Spinal cord (tissue), 10 donors: ENCODE data around the gene ASCL5. TPM values are rescaled to one million over a fixed set of nuclear protein-coding genes. Genes with fewer than 3 reads are reported as not detected.

Source experiments
- DNase-seq, 6 donors: peaks; one replicate each; pipeline versions ENCODE4 v3.0.0 to v3.0.0-alpha.2; 2013 to 2015; ENCODE audit warnings: low spot score in 6 of 6, low read depth in 4 of 6
- H3K27ac ChIP-seq: one replicate; pipeline ENCODE4 v1.5.1; 2013; ENCODE audit warnings: low read depth, low read length, control low read depth
- H3K27me3 ChIP-seq: one replicate; pipeline ENCODE4 v1.6.1; 2013; ENCODE audit warnings: low read length; ENCODE audit not compliant: control insufficient read depth, insufficient read depth
- H3K36me3 ChIP-seq: one replicate; pipeline ENCODE4 v1.6.1; 2013; ENCODE audit warnings: low read length; ENCODE audit not compliant: control insufficient read depth, insufficient read depth
- H3K4me1 ChIP-seq: one replicate; pipeline ENCODE4 v1.6.1; 2013; ENCODE audit warnings: low read length; ENCODE audit not compliant: control insufficient read depth, insufficient read depth
- H3K4me3 ChIP-seq: one replicate; pipeline ENCODE4 v1.5.1; 2013; ENCODE audit warnings: low read depth, low read length, control low read depth
- H3K9me3 ChIP-seq: one replicate; pipeline ENCODE4 v1.6.1; 2013; ENCODE audit warnings: low read length; ENCODE audit not compliant: control insufficient read depth, insufficient read depth
- WGBS: methylation state at CpG from one replicate; pipeline ENCODE4 v1.1.5; 2013; ENCODE audit warnings: missing lambda C conversion rate; ENCODE audit not compliant: insufficient coverage; 5-methylcytosine and 5-hydroxymethylcytosine counted together
- polyA plus RNA-seq, 2 donors: library from polyadenylated mRNA; unstranded; fragments of 120-200 nt; gene quantifications; one replicate each; pipeline ENCODE4 v1.2.1, GENCODE V29; 2013; ENCODE audit not compliant: insufficient read length in 2 of 2
- total RNA-seq, 2 donors: library from RNA; depleted of rRNA in 1 of 2; stranded (reverse); fragments of 120-200 nt in 1 of 2; fragments of >200 nt in 1 of 2; gene quantifications; one replicate each; pipeline versions ENCODE4 v1.2.3 to v1.2.4, GENCODE V29; 2013 to 2014
- donor health status: healthy.

Gene ASCL5
- total and polyA plus RNA-seq, 4 donors, result 0.17 to 1.3 (median 0.95) TPM; not detected in 1

DNA sequence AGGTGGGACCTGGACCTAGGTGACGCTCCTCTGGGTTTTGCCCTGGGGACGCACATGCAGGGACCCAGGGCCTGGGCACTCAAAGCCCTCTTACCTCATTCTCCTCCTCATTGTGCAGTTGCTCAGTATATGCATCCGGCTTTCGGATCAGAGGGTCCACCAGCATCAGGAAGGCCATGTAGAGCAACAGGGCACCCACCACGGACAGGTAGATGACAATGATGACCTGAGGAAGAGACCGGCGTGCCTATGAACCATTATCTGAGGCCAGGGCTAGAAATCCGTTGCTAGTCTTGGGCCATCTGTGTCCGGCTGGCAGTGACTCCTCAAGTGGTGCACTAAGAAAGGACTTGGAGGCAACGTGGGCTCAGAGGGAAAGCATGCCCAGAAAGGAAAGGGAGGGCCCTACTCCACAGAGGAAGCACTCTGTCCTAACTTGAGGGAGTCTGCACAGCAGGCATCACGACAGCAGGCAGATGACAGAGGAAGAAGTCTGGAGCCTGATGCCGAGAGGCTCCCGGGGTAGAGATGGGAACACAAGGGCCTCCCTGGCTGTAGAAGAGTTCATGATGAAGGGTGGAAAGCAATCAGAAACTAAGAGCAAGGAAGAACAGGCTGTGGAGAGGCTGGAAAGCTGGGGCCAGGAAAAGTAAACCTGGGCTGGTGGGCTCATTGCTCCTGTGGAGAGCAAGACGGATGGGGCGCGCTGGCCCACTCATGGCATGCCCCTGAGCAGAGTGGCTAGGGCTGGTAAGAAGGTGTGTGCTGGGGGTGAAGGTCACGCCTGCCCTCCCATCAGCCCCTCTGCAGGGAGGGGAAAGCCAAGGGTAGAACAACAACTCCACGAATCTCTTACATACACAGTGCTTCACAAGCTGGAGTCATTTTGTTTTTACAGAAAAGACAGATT is 17.0 kb upstream of the ASCL5 start:
- no peaks in the 10 kb centered on the region for H3K9me3 ChIP-seq
- 94% methylated on average over 12 of the region's 18 CpGs for WGBS
- no peak overlapping the region for H3K27ac ChIP-seq
- H3K4me1 ChIP-seq, result peaks cover 9% of the 10 kb centered on the region
- no peak for DNase-seq
- H3K27me3 ChIP-seq, result no peaks in the 10 kb centered on the region
- no peak overlapping the region for H3K4me3 ChIP-seq
- H3K36me3 ChIP-seq, result peaks cover 95% of the 10 kb centered on the region

DNA sequence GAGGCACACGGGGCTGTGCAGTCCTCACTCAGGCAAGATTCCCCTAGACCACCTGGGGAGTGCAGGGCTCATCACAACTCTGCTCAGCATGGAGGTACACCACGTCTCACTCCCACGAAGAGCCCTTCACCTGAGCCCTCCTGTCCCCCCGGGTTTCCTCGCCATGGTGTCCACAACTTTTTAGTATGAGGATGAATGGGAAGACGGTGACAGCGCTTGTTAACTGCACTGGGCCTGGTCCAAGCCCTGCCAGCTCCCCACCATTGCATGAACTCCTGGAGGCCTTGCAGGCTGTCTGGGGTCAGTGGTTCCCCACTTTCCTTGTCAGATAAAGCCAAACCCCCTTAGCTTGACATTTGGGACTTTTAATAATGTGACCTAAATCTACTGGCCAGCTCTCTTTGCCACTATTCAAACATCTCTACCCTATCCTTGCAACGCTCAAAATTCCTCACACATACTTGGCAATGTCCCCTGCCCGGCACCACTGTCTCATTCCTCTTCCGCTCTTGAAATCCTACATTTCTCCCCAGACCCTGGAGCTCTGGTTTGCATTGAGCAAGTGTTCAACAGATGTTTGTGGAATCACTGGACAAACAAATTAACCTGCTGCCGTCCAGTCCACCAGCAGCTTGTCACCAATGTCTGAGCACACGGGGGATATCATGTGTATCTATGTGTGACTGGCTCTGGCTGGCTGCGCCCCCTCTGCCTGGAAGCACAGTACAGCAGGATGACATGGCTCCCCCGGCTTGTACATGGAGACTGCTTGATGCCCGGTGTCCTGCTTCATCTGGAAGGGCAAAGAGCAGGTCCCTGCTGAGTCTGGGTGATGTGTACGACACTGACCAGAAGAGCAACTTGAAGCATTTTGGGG is 16.1 kb upstream of the ASCL5 start:
- Histone ChIP-seq H3K4me3 (no peak overlapping the region), H3K36me3 (peaks cover 93% of the 10 kb centered on the region), H3K27ac (no peak overlapping the region), H3K9me3 (no peaks in the 10 kb centered on the region), H3K27me3 (no peaks in the 10 kb centered on the region), H3K4me1 (peaks cover 13% of the 10 kb centered on the region)
- no peak for DNase-seq
- WGBS, result 81% methylated on average over 15 of the region's 16 CpGs

DNA sequence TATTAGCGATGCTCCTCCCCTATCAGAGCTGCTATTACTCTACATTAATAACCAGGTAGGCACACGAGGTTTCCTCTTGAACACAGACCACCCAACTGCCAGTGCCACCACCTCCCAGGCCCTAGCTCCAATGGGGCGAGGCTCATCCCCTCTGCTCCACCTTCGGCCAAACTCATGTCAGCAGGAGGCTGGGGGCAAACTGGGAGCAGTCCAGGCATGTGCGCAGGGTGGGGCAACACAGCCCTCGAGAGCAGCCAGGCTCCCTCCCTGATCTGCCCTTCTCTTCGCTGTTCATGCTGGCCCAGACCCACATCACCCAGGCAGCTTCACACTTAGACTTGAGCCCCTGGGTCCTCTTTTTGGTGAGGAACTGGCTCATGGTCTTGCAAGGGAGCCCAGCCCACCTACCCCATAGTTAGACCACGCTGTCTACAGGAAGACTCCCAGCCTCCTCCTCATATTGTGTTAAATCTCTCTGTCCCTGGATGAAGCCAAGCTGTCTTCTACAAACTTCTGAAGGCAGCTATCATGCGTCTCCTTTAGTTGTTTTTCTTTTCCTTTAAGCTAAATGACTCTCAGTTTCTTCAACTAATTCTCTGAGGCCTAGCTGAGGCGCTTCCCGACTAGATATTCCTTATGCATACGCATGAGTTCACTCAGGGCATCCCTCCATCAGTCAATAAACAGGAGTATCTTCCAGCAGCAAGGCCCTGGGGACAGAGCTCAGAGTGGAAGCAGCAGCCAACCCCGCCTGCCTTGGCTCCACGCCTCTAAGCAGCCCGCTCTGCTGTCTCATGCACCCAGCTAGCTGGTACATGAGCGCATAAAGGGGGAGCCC is 15.2 kb upstream of the ASCL5 start:
- 86% methylated on average over 16 of the region's 16 CpGs for WGBS
- Histone ChIP-seq H3K27ac (no peak overlapping the region), H3K4me1 (peaks cover 19% of the 10 kb centered on the region), H3K36me3 (peaks cover 90% of the 10 kb centered on the region), H3K9me3 (no peaks in the 10 kb centered on the region), H3K27me3 (no peaks in the 10 kb centered on the region), H3K4me3 (no peak overlapping the region)
- DNase-seq, result no peak

DNA sequence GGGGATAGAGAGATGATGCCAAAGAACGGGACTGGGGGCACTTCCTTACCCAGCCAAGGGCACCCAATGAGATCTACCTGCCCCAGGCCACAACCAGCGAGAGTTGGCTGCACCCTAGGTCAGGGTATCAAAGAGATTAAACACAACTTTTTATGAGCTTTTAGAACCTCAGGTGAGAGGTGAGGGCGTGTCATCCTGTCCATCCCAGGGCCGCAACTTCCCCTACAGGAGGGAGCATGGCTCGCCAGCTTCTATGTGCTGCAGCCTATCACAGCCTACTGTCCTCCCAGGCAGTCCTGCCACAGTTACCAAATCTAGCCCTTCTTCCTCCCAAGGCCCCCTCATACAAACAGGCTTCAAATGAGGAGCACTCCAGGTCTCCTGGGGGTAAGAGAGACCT is 14.4 kb upstream of the ASCL5 start:
- Histone ChIP-seq H3K36me3 (peaks cover 90% of the 10 kb centered on the region), H3K4me1 (peaks cover 26% of the 10 kb centered on the region), H3K27ac (no peak overlapping the region), H3K9me3 (no peaks in the 10 kb centered on the region), H3K4me3 (no peak overlapping the region), H3K27me3 (no peaks in the 10 kb centered on the region)
- DNase-seq, result no peak
- 92% methylated on average over 4 of the region's 5 CpGs for WGBS

DNA sequence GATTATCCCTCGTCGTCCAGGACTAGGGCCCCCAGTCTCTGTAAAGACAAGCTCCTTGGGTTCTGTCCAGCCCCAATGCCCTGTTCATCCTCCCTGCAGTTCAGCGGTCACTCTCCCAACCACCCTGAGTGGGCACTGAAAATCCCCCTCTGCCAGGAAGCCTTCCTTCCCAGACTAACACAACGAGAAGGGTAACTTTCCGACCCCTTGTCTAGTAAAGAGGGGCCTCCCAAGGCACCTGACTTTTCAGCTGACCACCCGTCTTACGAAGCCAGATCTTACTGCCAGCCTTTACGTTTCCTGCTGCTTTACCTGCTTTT is 13.9 kb upstream of the ASCL5 start:
- Histone ChIP-seq H3K36me3 (peaks cover 92% of the 10 kb centered on the region), H3K9me3 (no peaks in the 10 kb centered on the region), H3K4me3 (no peak overlapping the region), H3K27me3 (no peaks in the 10 kb centered on the region), H3K4me1 (peaks cover 26% of the 10 kb centered on the region), H3K27ac (no peak overlapping the region)
- DNase-seq, result no peak
- 94% methylated on average over 8 of the region's 8 CpGs for WGBS

DNA sequence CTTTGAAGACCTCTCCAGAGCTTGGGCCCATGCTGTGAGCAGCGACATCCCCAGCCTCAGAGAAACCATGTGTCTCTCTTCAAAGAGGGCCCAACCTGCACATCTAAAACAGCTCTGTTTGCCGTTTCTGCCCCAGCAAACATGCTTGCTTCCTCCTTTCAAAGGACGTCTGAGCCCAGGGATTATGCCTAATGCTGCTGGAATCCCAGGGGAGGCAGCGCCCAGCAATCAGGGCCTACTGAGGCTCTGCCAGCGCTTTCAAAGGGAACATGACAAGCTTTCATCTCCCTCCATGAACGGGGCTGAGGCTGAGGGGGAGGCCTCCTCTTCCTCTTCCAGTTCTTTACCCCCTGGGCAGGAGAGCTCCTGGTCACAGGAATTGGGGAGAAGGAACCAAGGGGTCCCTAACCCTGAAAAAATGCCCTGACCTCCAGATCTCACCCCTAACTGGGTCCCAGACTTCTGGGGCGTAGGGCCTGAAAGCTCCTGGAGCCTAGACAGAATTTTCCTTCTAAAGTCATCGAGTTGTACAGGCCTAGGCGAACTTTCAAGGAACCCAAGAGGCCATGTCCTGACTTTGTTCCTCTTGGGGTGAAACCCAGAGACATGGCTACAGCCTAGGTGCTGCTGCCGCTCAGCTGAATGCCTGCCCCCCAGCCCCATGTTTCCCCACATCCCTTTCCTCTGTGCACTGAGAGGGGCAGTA is 13.4 kb upstream of the ASCL5 start:
- DNase-seq, result no peak
- H3K27me3 ChIP-seq, result no peaks in the 10 kb centered on the region
- no peak overlapping the region for H3K4me3 ChIP-seq
- H3K9me3 ChIP-seq, result no peaks in the 10 kb centered on the region
- H3K4me1 ChIP-seq, result peaks cover 26% of the 10 kb centered on the region
- WGBS, result 72% methylated on average over 8 of the region's 10 CpGs
- H3K27ac ChIP-seq, result no peak overlapping the region
- H3K36me3 ChIP-seq, result peaks cover 92% of the 10 kb centered on the region

DNA sequence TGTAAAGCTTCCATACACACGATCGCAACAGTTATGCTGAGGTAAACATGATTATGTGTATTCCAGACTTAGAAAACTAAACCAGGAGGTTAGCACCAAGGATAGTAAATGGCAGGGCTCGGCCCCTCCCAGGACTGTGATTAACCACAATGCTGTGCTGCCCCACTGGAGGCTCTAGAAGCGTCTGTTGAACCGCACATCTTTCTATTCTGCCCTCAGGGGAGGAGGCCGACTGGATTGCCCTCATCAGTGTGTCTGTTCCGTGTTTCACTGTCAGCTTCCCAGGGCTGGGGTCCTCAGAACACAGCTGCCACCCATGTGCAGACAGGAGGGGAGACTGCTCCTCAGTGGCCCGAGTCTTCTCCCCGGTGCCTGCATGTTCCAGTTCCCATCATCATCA is 12.8 kb upstream of the ASCL5 start:
- no peaks in the 10 kb centered on the region for H3K9me3 ChIP-seq
- H3K27me3 ChIP-seq, result no peaks in the 10 kb centered on the region
- peaks cover 92% of the 10 kb centered on the region for H3K36me3 ChIP-seq
- H3K4me3 ChIP-seq, result no peak overlapping the region
- no peak overlapping the region for H3K27ac ChIP-seq
- 80% methylated on average over 7 of the region's 9 CpGs for WGBS
- DNase-seq, result no peak
- peaks cover 26% of the 10 kb centered on the region for H3K4me1 ChIP-seq

DNA sequence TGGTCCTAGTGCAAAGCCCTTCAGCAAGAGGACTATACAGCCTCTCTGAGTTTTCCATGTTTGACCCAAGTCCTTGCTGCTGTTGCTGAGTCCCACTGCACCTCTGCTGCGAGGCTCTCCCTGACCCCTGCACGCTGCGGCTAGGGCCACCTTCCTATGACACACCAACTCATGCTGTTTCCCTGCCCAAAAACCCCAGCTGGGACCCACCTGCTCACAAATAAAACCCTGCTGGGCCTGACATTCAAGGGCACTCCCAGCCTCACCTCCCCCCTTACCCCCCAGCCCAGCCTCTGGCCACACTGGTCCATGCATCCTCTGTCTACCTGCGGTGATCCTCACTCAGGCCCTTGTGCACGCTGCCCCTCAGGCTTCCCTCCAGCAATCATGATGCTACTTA is 12.3 kb upstream of the ASCL5 start:
- Histone ChIP-seq H3K4me1 (peaks cover 26% of the 10 kb centered on the region), H3K36me3 (peaks cover 91% of the 10 kb centered on the region), H3K27ac (no peak overlapping the region), H3K27me3 (no peaks in the 10 kb centered on the region), H3K4me3 (no peak overlapping the region), H3K9me3 (no peaks in the 10 kb centered on the region)
- DNase-seq, result no peak
- WGBS, result 96% methylated on average over 5 of the region's 5 CpGs

DNA sequence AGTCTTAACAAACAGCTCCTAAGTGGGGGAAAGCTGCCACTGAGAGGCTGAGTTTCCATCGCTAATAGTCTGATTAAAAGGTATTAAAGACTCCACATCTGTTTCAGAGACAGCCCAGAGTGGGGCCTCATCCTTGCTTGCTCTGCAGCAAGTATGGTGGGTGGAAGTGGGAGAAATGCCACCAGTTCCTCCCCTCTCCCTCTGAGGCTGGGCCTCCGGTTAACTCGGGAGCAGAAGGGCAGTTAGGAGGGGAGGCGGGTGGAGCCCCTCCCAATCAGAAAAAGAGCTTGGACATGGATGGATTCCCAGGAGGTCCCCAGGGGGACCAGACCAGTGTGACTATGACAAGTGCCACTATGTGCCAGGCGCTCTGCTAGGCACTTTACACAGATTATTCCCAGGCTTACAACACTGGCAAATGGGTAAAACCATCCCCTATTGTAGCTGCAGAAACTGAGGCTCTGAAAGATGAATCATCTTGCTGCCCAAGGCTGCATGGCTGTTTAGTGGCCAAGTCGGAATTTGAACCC is 11.4 kb upstream of the ASCL5 start:
- WGBS, result 73% methylated on average over 3 of the region's 6 CpGs
- Histone ChIP-seq H3K4me3 (no peak overlapping the region), H3K36me3 (peaks cover 87% of the 10 kb centered on the region), H3K4me1 (peaks cover 26% of the 10 kb centered on the region), H3K9me3 (no peaks in the 10 kb centered on the region), H3K27me3 (no peaks in the 10 kb centered on the region), H3K27ac (no peak overlapping the region)
- DNase-seq, result no peak
